ENCODE measurements around the gene LBR.

The LBR gene

GRCh38 chr1:225446981-225447615 is 19.3 kb upstream of the LBR start:
- no peak for DNase-seq (ENCODE audit: extremely low read depth in 1 of 2, low read depth in 1 of 2)

GRCh38 chr1:225446595-225446960 is 18.7 kb upstream of the LBR start:
- no peak for DNase-seq (ENCODE audit: extremely low read depth in 1 of 2, low read depth in 1 of 2)

- DNase-seq (ENCODE audit: extremely low read depth in 1 of 2, low read depth in 1 of 2) = no peak
Measured at GRCh38 chr1:225445639-225446594, 18.1 kb upstream of the LBR start.

GRCh38 chr1:225442123-225442505 is 14.3 kb upstream of the LBR start:
- no peak for DNase-seq (ENCODE audit: extremely low read depth in 1 of 2, low read depth in 1 of 2)

- DNase-seq (ENCODE audit: extremely low read depth in 1 of 2, low read depth in 1 of 2) = no peak
Measured at GRCh38 chr1:225441314-225442122, 13.7 kb upstream of the LBR start.

- DNase-seq (ENCODE audit: extremely low read depth in 1 of 2, low read depth in 1 of 2) = no peak
Measured at GRCh38 chr1:225440380-225441221, 12.8 kb upstream of the LBR start.

- no peak for DNase-seq (ENCODE audit: extremely low read depth in 1 of 2, low read depth in 1 of 2)
Measured at GRCh38 chr1:225437710-225438437, 10.0 kb upstream of the LBR start.

DNA sequence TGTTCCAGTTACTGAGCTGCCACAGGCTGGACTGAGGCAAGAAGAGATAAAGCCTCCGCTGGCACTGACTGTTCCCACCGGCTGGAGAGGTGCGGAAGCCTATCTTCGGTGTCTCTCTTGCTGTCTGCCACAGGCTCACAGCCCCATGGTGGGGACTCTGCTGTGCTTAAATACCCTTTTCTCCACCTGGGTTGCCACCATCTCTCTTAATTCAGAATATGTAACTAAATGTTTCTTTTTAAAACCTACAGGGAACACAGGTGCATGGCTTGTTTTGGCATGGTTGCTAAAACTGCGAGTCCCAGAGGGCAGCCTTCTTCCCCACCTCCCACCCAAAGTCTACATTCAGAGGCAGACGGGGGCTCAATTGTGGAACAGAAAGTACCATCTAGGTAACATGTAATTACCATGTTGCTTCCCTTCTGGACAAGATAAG is 8.1 kb upstream of the LBR start:
- no peak for DNase-seq (ENCODE audit: extremely low read depth in 1 of 2, low read depth in 1 of 2)

DNA sequence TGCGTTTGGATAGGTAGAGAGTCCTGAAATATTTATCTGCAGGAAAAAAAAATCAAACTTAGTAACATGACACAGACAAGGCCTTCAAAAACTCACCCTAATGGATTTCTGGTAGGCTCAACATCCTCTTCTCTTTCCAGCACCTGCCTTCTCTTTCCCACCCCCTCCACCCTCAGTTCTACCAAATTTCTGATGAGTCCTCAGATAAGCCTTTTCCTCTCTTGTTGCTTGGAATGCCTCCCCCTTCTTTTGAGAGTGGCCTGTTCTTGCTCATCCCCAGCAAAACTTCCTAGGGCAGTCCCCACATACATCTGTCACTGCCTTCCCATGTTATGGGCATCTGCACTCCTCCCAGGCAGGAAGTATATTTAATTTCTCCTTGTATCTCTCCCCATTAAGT is 7.6 kb upstream of the LBR start:
- no peak for DNase-seq (ENCODE audit: extremely low read depth in 1 of 2, low read depth in 1 of 2)

- no peak for DNase-seq (ENCODE audit: extremely low read depth in 1 of 2, low read depth in 1 of 2)
Measured at GRCh38 chr1:225435076-225435475, 7.2 kb upstream of the LBR start.

DNA sequence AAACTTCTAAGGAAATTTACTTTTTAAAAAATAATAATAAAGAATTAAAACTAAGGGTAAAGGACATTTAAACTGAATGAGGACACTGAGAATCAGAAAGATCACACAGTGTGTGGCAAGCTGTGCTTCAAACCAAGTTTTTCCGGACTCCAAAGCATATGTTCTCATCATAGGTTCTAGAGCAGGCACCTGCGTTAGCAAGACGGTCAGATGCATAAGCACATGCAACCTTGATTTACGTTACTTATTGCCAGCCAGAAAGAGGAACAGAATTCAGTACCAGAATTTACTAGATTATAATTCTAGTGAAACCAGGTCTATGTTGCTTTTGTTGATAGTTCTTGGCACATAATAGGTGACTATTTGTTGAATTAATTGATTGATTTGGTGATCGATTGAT is 6.2 kb upstream of the LBR start:
- no peak for DNase-seq (ENCODE audit: extremely low read depth in 1 of 2, low read depth in 1 of 2)

DNA sequence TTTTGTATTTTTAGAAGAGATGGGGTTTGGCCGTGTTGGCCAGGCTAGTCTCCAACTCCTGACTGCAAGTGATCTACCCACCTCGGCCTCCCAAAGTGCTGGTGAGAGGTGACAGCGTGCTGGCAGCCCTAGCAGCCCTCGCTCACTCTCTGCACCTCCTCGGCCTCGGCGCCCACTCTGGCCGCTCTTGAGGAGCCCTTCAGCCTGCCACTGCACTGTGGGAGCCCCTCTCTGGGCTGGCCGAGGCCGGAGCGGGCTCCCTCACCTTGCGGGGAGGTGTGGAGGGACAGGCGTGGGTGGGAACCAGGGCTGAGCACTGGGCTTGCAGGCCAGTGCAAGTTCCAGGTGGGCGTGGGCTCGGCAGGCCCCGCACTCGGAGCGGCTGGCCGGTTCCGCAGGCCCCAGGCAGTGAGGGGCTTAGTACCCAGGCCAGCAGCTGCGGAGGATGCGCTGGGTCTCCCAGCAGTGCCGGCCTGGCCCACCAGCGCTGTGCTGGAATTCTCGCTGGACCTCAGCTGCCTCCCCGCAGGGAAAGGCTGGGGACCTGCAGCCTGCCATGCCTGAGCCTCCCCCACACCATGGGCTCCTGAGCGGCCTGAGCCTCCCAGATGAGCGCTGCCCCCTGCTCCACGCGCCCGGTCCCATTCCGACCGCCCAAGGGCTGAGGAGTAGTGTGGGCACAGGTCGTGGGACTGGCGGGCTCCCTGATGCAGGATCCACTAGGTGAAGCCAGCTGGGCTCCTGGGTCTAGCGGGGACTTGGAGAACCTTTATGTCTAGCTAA is 3.4 kb upstream of the LBR start:
- no peak for DNase-seq (ENCODE audit: extremely low read depth in 1 of 2, low read depth in 1 of 2)

GRCh38 chr1:225430301-225430700 is 2.5 kb upstream of the LBR start:
- no peak for DNase-seq (ENCODE audit: extremely low read depth in 1 of 2, low read depth in 1 of 2)

- no peak for DNase-seq (ENCODE audit: extremely low read depth in 1 of 2, low read depth in 1 of 2)
Measured at GRCh38 chr1:225428881-225429455, 1.1 kb upstream of the LBR start.

GRCh38 chr1:225428068-225428880 is 436 bp upstream of the LBR start:
- peak; percentile 66 to 88 for DNase-seq (ENCODE audit: extremely low read depth in 1 of 2, low read depth in 1 of 2)

DNA sequence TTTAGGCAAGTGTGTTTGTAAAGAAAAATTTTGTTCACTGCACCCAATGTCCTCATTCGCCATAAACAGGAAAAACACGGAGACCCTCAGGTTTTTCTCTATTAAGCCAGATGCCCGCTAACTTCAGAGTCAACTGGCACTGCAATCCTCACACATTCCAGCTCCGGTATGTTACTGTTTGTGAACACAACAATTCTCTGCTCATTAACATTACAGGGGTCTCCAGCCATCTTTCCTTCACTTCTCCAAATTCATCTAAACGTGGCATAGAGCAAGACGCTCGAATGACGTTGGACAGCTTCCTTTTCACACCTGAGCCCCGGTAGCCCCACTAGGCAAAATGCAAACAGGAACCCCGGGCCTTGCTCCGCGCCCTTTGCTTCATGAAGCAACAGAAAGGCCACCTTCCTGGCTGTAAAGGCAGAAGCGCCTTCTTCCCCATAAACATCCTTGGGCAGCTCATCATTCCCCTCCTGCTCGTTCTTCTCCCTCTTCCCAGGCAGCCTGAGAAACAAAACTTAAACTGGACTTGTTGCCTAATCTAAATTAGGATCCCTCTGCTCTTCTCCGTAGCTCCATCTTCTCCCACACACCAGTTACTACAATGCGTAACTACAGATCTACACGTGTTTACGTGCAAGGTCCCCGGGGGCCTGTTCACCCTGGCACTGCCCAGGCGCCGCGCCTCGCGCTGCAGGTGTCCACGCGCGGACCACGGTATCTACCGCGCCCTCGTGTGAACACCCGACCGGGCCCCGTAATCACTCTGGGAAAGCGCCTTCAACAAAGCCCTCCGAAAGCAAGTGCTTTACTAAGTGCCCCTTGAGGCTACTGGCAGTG is 1.2 kb downstream of the LBR start:
- DNase-seq (ENCODE audit: extremely low read depth in 1 of 2, low read depth in 1 of 2) = no peak

DNA sequence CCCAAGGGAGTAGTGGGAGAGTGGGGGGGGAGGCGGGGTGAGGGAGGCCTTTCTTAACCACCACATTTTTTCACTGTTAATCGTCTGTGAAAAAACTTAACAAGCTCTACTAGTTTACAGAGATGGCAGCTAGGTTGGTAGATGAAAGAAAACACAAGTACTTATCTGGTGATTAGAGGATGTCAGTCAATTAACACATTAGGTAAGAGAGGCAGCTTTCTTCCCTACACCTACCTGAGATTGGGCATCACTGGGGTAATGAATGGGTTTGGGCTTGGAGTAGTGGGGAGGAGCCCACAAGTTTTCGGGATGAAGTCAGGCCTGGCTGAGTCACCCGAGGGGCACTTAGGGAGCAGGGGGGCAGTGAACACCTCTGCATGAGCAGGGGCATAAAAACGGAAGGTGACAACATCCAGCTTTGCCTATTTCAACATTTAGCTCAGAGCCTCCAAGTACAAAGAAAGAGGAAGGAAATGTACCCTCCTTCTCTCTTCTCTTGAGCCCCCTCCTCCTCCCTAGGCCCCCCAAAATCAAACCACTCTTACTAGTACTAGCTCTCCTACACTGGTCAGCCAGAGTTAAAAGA is 2.5 kb downstream of the LBR start:
- DNase-seq (ENCODE audit: extremely low read depth in 1 of 2, low read depth in 1 of 2) = no peak

Data from activated CD8-positive, alpha-beta memory T cell treated with anti-CD3 and anti-CD28 coated beads for 1 hour (primary cell).